AG20443 (cell line): Measurements from ENCODE around the gene ZNF236.
"Not testable (repeated sequence)": the region's sequence is repeated elsewhere in the genome, so short reads cannot be mapped to it uniquely, and the experiment has no call there.

Experiments
- DNase-seq: peaks from one replicate; pipeline ENCODE4 v3.0.0; 2012; ENCODE audit warnings: low spot score, mixed read lengths

ZNF236 gene

GRCh38 chr18:76822506-76823160 lies at the start of gene ZNF236:
Gene ZNF236, plus strand, starts transcription at chr18:76822557. Its CDS starts 51 bp downstream, at chr18:76822608.
- DNase-seq = peak; percentile 95

GRCh38 chr18:76772665-76773064 lies 49.7 kb upstream of the ZNF236 start:
- no peak for DNase-seq

- not testable (repeated sequence) for DNase-seq
Observed at GRCh38 chr18:76777036-76777435, 45.3 kb upstream of the ZNF236 start.

- no peak for DNase-seq
Observed at GRCh38 chr18:76783786-76784484, 38.4 kb upstream of the ZNF236 start.

- no peak for DNase-seq
Observed at GRCh38 chr18:76785872-76786271, 36.5 kb upstream of the ZNF236 start.

- DNase-seq = no peak
Observed at GRCh38 chr18:76788571-76789317, 33.6 kb upstream of the ZNF236 start.

GRCh38 chr18:76791106-76791505 lies 31.3 kb upstream of the ZNF236 start:
- no peak for DNase-seq

- no peak for DNase-seq
Observed at GRCh38 chr18:76791642-76792041, 30.7 kb upstream of the ZNF236 start.

GRCh38 chr18:76794326-76794725 lies 28.0 kb upstream of the ZNF236 start:
- DNase-seq = no peak

GRCh38 chr18:76801567-76802505 lies 20.5 kb upstream of the ZNF236 start:
- peak; percentile 94 for DNase-seq

- no peak for DNase-seq
Observed at GRCh38 chr18:76803413-76803812, 18.9 kb upstream of the ZNF236 start.

GRCh38 chr18:76803814-76804213 lies 18.5 kb upstream of the ZNF236 start:
- peak; percentile 81 for DNase-seq

GRCh38 chr18:76805221-76805620 lies 17.1 kb upstream of the ZNF236 start:
- DNase-seq = peak; percentile 40

GRCh38 chr18:76806301-76806700 lies 16.1 kb upstream of the ZNF236 start:
- DNase-seq = no peak

- no peak for DNase-seq
Observed at GRCh38 chr18:76808561-76808960, 13.8 kb upstream of the ZNF236 start.

- DNase-seq = not testable (repeated sequence)
Observed at GRCh38 chr18:76811530-76811929, 10.8 kb upstream of the ZNF236 start.

- no peak for DNase-seq
Observed at GRCh38 chr18:76814256-76814655, 8.1 kb upstream of the ZNF236 start.

- DNase-seq = no peak
Observed at GRCh38 chr18:76816127-76816526, 6.2 kb upstream of the ZNF236 start.

- no peak for DNase-seq
Observed at GRCh38 chr18:76817888-76818611, 4.3 kb upstream of the ZNF236 start.

- no peak for DNase-seq
Observed at GRCh38 chr18:76819411-76820136, 2.8 kb upstream of the ZNF236 start.
